ENCODE data around the gene DPP6.
"Not testable (repeated sequence)": the region's sequence is repeated elsewhere in the genome, so short reads cannot be mapped to it uniquely, and the experiment has no call there.

DNA sequence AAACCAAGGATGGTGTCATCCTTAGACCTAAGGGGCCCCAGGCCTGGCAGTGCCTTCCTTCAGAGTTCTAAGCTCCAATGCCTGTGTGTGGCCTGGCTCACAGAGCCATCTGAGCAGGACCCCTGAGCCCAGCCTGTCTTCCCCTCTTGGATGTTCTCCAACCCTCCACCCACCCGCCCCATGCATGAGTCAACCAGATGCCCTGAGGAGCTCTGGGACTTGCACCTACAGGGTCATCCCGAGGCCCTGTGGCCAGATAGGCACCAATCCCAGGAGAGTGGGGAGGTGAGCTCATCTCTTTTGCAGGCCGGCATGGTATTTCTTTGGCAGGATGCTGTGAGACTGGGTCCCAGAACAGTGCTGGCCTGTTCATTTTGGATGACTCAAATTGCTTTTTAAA lies 103.7 kb downstream of the DPP6 start:
- TF ChIP-seq, protein P1, sequence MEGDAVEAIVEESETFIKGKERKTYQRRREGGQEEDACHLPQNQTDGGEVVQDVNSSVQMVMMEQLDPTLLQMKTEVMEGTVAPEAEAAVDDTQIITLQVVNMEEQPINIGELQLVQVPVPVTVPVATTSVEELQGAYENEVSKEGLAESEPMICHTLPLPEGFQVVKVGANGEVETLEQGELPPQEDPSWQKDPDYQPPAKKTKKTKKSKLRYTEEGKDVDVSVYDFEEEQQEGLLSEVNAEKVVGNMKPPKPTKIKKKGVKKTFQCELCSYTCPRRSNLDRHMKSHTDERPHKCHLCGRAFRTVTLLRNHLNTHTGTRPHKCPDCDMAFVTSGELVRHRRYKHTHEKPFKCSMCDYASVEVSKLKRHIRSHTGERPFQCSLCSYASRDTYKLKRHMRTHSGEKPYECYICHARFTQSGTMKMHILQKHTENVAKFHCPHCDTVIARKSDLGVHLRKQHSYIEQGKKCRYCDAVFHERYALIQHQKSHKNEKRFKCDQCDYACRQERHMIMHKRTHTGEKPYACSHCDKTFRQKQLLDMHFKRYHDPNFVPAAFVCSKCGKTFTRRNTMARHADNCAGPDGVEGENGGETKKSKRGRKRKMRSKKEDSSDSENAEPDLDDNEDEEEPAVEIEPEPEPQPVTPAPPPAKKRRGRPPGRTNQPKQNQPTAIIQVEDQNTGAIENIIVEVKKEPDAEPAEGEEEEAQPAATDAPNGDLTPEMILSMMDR (IDR thresholded peaks at IDR 0.05): not testable (repeated sequence)
- TF ChIP-seq POLR2A (IDR thresholded peaks at IDR 0.05); EP300 (IDR thresholded peaks at IDR 0.05; ENCODE audit: low read depth); POLR2AphosphoS5 (IDR thresholded peaks at IDR 0.05): not testable (repeated sequence)

Data from transverse colon (tissue), 4 donors.